ENCODE results near the gene MPHOSPH9.
"Not testable (repeated sequence)": the region's sequence is repeated elsewhere in the genome, so short reads cannot be mapped to it uniquely, and the experiment has no call there.

Gene MPHOSPH9

GRCh38 chr12:123225443-123225842 is 7.5 kb downstream of the MPHOSPH9 start:
- Mint-ChIP-seq H3K4me3 (no peak overlapping the region), H3K36me3 (ENCODE audit: low read depth) (peaks cover 51% of the 10 kb centered on the region), H3K27me3 (ENCODE audit: low read depth) (no peaks in the 10 kb centered on the region), H3K9me3 (no peaks in the 10 kb centered on the region), H3K4me1 (ENCODE audit: low read depth) (peaks cover 39% of the 10 kb centered on the region), H3K27ac (peak overlapping the region; percentile 55)
- no peak for DNase-seq (ENCODE audit: low spot score)

- Mint-ChIP-seq H3K4me1 (ENCODE audit: low read depth) (peaks cover 25% of the 10 kb centered on the region), H3K9me3 (no peaks in the 10 kb centered on the region), H3K27me3 (ENCODE audit: low read depth) (no peaks in the 10 kb centered on the region), H3K27ac (peak overlapping the region; percentile 99), H3K4me3 (peak overlapping the region; percentile 83), H3K36me3 (ENCODE audit: low read depth) (peaks cover 56% of the 10 kb centered on the region)
- peak; percentile 76 for DNase-seq (ENCODE audit: low spot score)
These were observed 9.7 kb downstream of the MPHOSPH9 start for GRCh38 chr12:123223241-123223668.

- not testable (repeated sequence) for H3K27me3 Mint-ChIP-seq (ENCODE audit: low read depth); H3K4me3 Mint-ChIP-seq; DNase-seq (ENCODE audit: low spot score); H3K9me3 Mint-ChIP-seq; H3K4me1 Mint-ChIP-seq (ENCODE audit: low read depth); H3K27ac Mint-ChIP-seq
- peaks cover 46% of the 10 kb centered on the region for H3K36me3 Mint-ChIP-seq (ENCODE audit: low read depth)
These were observed 25.1 kb downstream of the MPHOSPH9 start for GRCh38 chr12:123207815-123208214.

GRCh38 chr12:123206794-123207193 is 26.1 kb downstream of the MPHOSPH9 start:
- H3K36me3 Mint-ChIP-seq (ENCODE audit: low read depth), result peaks cover 51% of the 10 kb centered on the region
- DNase-seq (ENCODE audit: low spot score); H3K4me3 Mint-ChIP-seq; H3K27ac Mint-ChIP-seq; H3K27me3 Mint-ChIP-seq (ENCODE audit: low read depth); H3K9me3 Mint-ChIP-seq; H3K4me1 Mint-ChIP-seq (ENCODE audit: low read depth): not testable (repeated sequence)

- H3K4me1 Mint-ChIP-seq (ENCODE audit: low read depth), result peaks cover 12% of the 10 kb centered on the region
- no peak overlapping the region for H3K4me3 Mint-ChIP-seq
- peaks cover 63% of the 10 kb centered on the region for H3K36me3 Mint-ChIP-seq (ENCODE audit: low read depth)
- no peak for DNase-seq (ENCODE audit: low spot score)
- H3K27me3 Mint-ChIP-seq (ENCODE audit: low read depth), result no peaks in the 10 kb centered on the region
- H3K9me3 Mint-ChIP-seq, result no peaks in the 10 kb centered on the region
- H3K27ac Mint-ChIP-seq, result peak overlapping the region; percentile 68
These were observed 32.5 kb downstream of the MPHOSPH9 start for GRCh38 chr12:123200414-123200813.

- H3K36me3 Mint-ChIP-seq (ENCODE audit: low read depth), result peaks cover 65% of the 10 kb centered on the region
- H3K27ac Mint-ChIP-seq, result peak overlapping the region; percentile 68
- no peaks in the 10 kb centered on the region for H3K9me3 Mint-ChIP-seq
- DNase-seq (ENCODE audit: low spot score), result no peak
- no peaks in the 10 kb centered on the region for H3K27me3 Mint-ChIP-seq (ENCODE audit: low read depth)
- peaks cover 12% of the 10 kb centered on the region for H3K4me1 Mint-ChIP-seq (ENCODE audit: low read depth)
- H3K4me3 Mint-ChIP-seq, result no peak overlapping the region
These were observed 33.0 kb downstream of the MPHOSPH9 start for GRCh38 chr12:123199936-123200335.

GRCh38 chr12:123187637-123188036 is 45.3 kb downstream of the MPHOSPH9 start:
- H3K27me3 Mint-ChIP-seq (ENCODE audit: low read depth), result no peaks in the 10 kb centered on the region
- no peaks in the 10 kb centered on the region for H3K9me3 Mint-ChIP-seq
- H3K4me3 Mint-ChIP-seq, result no peak overlapping the region
- no peak overlapping the region for H3K27ac Mint-ChIP-seq
- H3K4me1 Mint-ChIP-seq (ENCODE audit: low read depth), result peaks cover 2% of the 10 kb centered on the region
- DNase-seq (ENCODE audit: low spot score), result no peak
- H3K36me3 Mint-ChIP-seq (ENCODE audit: low read depth), result peaks cover 48% of the 10 kb centered on the region

GRCh38 chr12:123180171-123180570 is 52.8 kb downstream of the MPHOSPH9 start:
- peaks cover 3% of the 10 kb centered on the region for H3K4me1 Mint-ChIP-seq (ENCODE audit: low read depth)
- no peaks in the 10 kb centered on the region for H3K9me3 Mint-ChIP-seq
- no peak overlapping the region for H3K27ac Mint-ChIP-seq
- no peaks in the 10 kb centered on the region for H3K27me3 Mint-ChIP-seq (ENCODE audit: low read depth)
- H3K4me3 Mint-ChIP-seq, result no peak overlapping the region
- DNase-seq (ENCODE audit: low spot score), result no peak
- peaks cover 52% of the 10 kb centered on the region for H3K36me3 Mint-ChIP-seq (ENCODE audit: low read depth)

GRCh38 chr12:123171967-123172366 is 61.0 kb downstream of the MPHOSPH9 start:
- DNase-seq (ENCODE audit: low spot score), result no peak
- no peaks in the 10 kb centered on the region for H3K27me3 Mint-ChIP-seq (ENCODE audit: low read depth)
- H3K4me1 Mint-ChIP-seq (ENCODE audit: low read depth), result peaks cover 4% of the 10 kb centered on the region
- no peaks in the 10 kb centered on the region for H3K9me3 Mint-ChIP-seq
- H3K36me3 Mint-ChIP-seq (ENCODE audit: low read depth), result peaks cover 30% of the 10 kb centered on the region
- H3K27ac Mint-ChIP-seq, result no peak overlapping the region
- H3K4me3 Mint-ChIP-seq, result no peak overlapping the region

GRCh38 chr12:123167329-123167728 is 65.6 kb downstream of the MPHOSPH9 start:
- Mint-ChIP-seq H3K9me3 (no peaks in the 10 kb centered on the region), H3K4me3 (no peak overlapping the region), H3K27me3 (ENCODE audit: low read depth) (no peaks in the 10 kb centered on the region), H3K36me3 (ENCODE audit: low read depth) (peaks cover 41% of the 10 kb centered on the region), H3K4me1 (ENCODE audit: low read depth) (peaks cover 4% of the 10 kb centered on the region), H3K27ac (no peak overlapping the region)
- DNase-seq (ENCODE audit: low spot score), result no peak

- Mint-ChIP-seq H3K4me1 (ENCODE audit: low read depth) (peaks cover 2% of the 10 kb centered on the region), H3K27me3 (ENCODE audit: low read depth) (no peaks in the 10 kb centered on the region), H3K9me3 (no peaks in the 10 kb centered on the region), H3K36me3 (ENCODE audit: low read depth) (peaks cover 46% of the 10 kb centered on the region), H3K4me3 (no peak overlapping the region), H3K27ac (no peak overlapping the region)
- DNase-seq (ENCODE audit: low spot score), result no peak
These were observed 67.4 kb downstream of the MPHOSPH9 start for GRCh38 chr12:123165537-123165936.

GRCh38 chr12:123164710-123165261 is 68.2 kb downstream of the MPHOSPH9 start:
- Mint-ChIP-seq H3K9me3 (no peaks in the 10 kb centered on the region), H3K4me1 (ENCODE audit: low read depth) (peaks cover 2% of the 10 kb centered on the region), H3K27me3 (ENCODE audit: low read depth) (no peaks in the 10 kb centered on the region), H3K4me3 (no peak overlapping the region), H3K27ac (no peak overlapping the region), H3K36me3 (ENCODE audit: low read depth) (peaks cover 48% of the 10 kb centered on the region)
- DNase-seq (ENCODE audit: low spot score), result no peak

GRCh38 chr12:123164222-123164621 is 68.7 kb downstream of the MPHOSPH9 start:
- no peak for DNase-seq (ENCODE audit: low spot score)
- Mint-ChIP-seq H3K27ac (no peak overlapping the region), H3K36me3 (ENCODE audit: low read depth) (peaks cover 48% of the 10 kb centered on the region), H3K4me3 (no peak overlapping the region), H3K27me3 (ENCODE audit: low read depth) (no peaks in the 10 kb centered on the region), H3K9me3 (no peaks in the 10 kb centered on the region), H3K4me1 (ENCODE audit: low read depth) (peaks cover 2% of the 10 kb centered on the region)

GRCh38 chr12:123163227-123163626 is 69.7 kb downstream of the MPHOSPH9 start:
- Mint-ChIP-seq H3K4me3 (no peak overlapping the region), H3K9me3 (no peaks in the 10 kb centered on the region), H3K4me1 (ENCODE audit: low read depth) (no peaks in the 10 kb centered on the region), H3K27ac (no peak overlapping the region), H3K36me3 (ENCODE audit: low read depth) (peaks cover 43% of the 10 kb centered on the region), H3K27me3 (ENCODE audit: low read depth) (no peaks in the 10 kb centered on the region)
- DNase-seq (ENCODE audit: low spot score), result no peak

GRCh38 chr12:123160801-123161487 is 72.0 kb downstream of the MPHOSPH9 start:
- no peak overlapping the region for H3K4me3 Mint-ChIP-seq
- H3K36me3 Mint-ChIP-seq (ENCODE audit: low read depth), result peaks cover 38% of the 10 kb centered on the region

More at GRCh38 chr12:123160801-123161487, 72.0 kb downstream of the MPHOSPH9 start:
- H3K27me3 Mint-ChIP-seq (ENCODE audit: low read depth), result no peaks in the 10 kb centered on the region
- DNase-seq (ENCODE audit: low spot score), result no peak
- no peak overlapping the region for H3K27ac Mint-ChIP-seq
- no peaks in the 10 kb centered on the region for H3K9me3 Mint-ChIP-seq
- no peaks in the 10 kb centered on the region for H3K4me1 Mint-ChIP-seq (ENCODE audit: low read depth)
